CD1c-positive myeloid dendritic cell (primary cell): Measurements from ENCODE around the gene TMEM51.

ENCODE experiments used
- DNase-seq: peaks from one replicate; pipeline ENCODE4 v3.0.0-alpha.2; 2016; ENCODE audit errors: extremely low spot score

The TMEM51 gene

GRCh38 chr1:15196807-15197530, 43.4 kb downstream of the TMEM51 start:
- no peak for DNase-seq

- no peak for DNase-seq
These were observed 44.3 kb downstream of the TMEM51 start for GRCh38 chr1:15197591-15198447.

- no peak for DNase-seq
These were observed 45.1 kb downstream of the TMEM51 start for GRCh38 chr1:15198684-15199083.

- DNase-seq = no peak
These were observed 47.7 kb downstream of the TMEM51 start for GRCh38 chr1:15201221-15201620.

GRCh38 chr1:15201849-15202551, 48.5 kb downstream of the TMEM51 start:
- DNase-seq = no peak

GRCh38 chr1:15204931-15205330, 51.4 kb downstream of the TMEM51 start:
- DNase-seq = no peak

- DNase-seq = no peak
These were observed 52.2 kb downstream of the TMEM51 start for GRCh38 chr1:15205586-15206346.

GRCh38 chr1:15206418-15207030, 53.0 kb downstream of the TMEM51 start:
- no peak for DNase-seq

GRCh38 chr1:15207031-15207828, 53.7 kb downstream of the TMEM51 start:
- no peak for DNase-seq

- no peak for DNase-seq
These were observed 54.4 kb downstream of the TMEM51 start for GRCh38 chr1:15207829-15208429.

GRCh38 chr1:15210651-15211375, 57.3 kb downstream of the TMEM51 start:
- no peak for DNase-seq

- DNase-seq = no peak
These were observed 57.9 kb downstream of the TMEM51 start for GRCh38 chr1:15211424-15211823.

GRCh38 chr1:15212216-15212953, 58.8 kb downstream of the TMEM51 start:
- no peak for DNase-seq

- DNase-seq = no peak
These were observed 59.4 kb downstream of the TMEM51 start for GRCh38 chr1:15212954-15213291.

GRCh38 chr1:15213341-15213821, 59.8 kb downstream of the TMEM51 start:
- peak; percentile 79 for DNase-seq

GRCh38 chr1:15214527-15214926, 61.0 kb downstream of the TMEM51 start:
- no peak for DNase-seq

GRCh38 chr1:15215116-15215515, 61.6 kb downstream of the TMEM51 start:
- DNase-seq = no peak

- DNase-seq = no peak
These were observed 64.1 kb downstream of the TMEM51 start for GRCh38 chr1:15217654-15218053.
